ENCODE results near the gene SEPTIN1.
"Not testable (repeated sequence)": the region's sequence is repeated elsewhere in the genome, so short reads cannot be mapped to it uniquely, and the experiment has no call there.

SEPTIN1 gene

DNA sequence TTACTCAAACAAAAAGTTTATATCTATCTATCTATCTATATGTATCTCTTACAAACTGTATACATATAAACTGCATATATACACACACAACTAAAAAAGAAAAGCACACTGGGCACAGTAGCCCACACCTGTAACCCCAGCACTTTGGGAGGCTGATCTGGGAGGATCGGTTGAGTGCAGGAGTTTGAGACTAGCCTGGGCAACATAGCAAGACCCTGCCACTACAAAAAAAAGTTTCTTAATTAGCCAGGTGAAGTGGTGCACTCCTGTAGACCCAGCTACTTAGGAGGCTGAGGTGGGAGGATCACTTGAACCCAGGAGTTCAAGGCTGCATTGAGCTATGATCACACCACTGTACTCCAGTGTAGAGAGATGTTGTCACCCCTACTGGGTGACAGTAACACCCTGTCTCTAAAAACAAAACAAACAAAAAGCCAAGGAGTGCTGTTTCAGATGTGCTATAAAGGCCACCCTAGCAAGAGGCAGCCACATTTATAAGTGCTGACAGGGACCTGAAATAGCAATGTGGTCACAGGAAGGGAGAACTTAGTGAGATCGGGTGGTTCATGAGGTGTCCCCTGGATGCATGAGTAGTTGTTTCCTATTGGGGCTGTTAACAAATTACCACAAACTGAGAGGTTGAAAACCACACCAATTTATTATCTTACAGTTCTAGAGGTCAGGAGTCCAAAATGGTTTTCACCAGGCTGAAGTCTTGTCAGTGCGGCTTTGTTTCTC, 32.1 kb downstream of the SEPTIN1 start:
- no peak overlapping the region for H3K4me3 ChIP-seq (ENCODE audit: low read depth, low read length)
- DNase-seq (ENCODE audit: low read depth): no peak

DNA sequence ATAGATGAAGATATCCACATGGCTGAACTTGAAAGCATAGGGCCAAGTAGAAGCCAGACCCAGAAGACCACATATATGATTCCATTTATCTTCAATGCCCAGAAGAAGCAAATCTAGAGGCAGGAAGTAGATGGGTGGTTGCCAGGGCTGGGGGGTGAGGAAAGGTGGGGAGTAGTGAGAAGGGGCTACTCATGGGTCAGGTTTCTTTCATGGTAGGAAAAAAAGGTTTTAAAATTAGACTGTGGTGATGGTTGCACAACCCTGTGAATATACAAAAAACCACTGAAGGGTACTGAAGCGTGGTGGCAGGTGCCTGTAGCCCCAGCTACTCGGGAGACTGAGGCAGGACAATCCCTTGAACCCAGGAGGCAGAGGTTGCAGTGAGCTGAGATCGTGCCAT, 32.7 kb downstream of the SEPTIN1 start:
- DNase-seq (ENCODE audit: low read depth): no peak
- H3K4me3 ChIP-seq (ENCODE audit: low read depth, low read length): no peak overlapping the region

DNA sequence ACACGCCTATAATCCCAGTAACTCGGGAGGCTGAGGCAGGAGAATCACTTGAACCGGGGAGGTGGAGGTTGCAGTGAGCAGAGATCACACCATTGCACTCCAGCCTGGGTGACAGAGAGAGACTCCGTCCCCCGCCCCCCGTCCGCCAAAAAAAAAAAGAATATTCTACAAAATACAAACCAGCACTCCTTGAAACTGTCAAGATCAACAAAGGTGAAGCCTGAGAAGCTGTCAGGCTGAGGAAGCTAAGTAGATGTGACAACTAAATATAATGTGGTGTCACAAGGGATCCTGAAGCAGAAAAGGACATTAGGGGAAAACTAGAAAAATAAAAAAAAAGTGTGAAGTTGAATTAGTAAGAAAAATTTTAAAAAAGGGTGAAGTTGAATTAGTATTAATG, 33.4 kb downstream of the SEPTIN1 start:
- H3K4me3 ChIP-seq (ENCODE audit: low read depth, low read length): no peak overlapping the region
- DNase-seq (ENCODE audit: low read depth): no peak

DNA sequence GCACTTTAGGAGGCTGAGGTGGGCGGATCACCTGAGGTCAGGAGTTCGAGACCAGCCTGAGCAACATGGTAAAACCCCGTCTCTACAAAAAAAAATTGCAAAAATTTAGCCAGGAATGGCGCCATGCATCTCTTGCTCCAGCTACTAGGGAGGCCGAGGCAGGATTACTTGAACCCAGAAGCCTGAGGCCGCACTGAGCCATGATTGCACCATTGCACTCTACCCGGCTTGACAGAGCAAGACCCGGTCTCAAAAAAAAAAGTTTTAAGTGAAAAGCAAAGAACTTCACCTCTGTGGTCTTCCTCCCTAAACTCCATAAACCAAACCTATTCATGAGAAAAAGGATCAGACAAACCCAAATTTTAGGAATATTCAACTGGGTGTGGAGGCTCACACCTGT, 34.2 kb downstream of the SEPTIN1 start:
- DNase-seq (ENCODE audit: low read depth): no peak
- H3K4me3 ChIP-seq (ENCODE audit: low read depth, low read length): no peak overlapping the region

DNA sequence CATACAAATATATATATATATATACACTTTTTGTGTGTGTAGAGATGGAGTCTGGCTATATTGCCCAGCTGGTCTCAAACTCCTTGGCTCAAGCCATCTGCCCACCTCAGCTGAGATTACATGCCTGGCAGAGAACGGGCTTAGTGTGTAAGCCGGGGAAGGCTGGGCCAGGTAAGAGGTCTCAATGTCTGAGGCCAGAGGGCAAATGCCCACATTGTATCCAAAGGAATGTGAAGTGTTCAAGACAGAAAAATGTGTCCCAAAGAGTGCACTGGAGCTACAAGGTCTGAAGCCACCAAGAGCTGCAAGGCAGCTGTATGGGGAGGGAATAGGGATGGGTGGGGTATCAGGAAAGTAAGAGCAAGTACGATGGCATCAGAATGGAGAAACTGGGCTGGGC, 36.1 kb downstream of the SEPTIN1 start:
- DNase-seq (ENCODE audit: low read depth): no peak
- no peak overlapping the region for H3K4me3 ChIP-seq (ENCODE audit: low read depth, low read length)

DNA sequence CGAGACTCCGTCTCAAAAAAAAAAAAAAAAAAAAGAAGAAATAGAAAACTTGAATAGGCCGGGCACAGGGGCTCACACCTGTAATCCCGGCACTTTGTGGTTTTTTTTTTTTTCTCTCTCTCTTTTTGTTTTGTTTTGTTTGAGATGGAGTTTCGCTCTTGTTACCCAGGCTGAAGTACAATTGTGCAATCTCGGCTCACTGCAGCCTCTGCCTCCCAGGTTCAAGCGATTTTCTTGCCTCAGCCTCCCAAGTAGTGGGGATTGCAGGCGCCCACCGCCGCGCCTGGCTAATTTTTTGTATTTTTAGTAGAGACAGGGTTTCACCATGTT, 38.9 kb downstream of the SEPTIN1 start:
- not testable (repeated sequence) for H3K4me3 ChIP-seq (ENCODE audit: low read depth, low read length); DNase-seq (ENCODE audit: low read depth)

DNA sequence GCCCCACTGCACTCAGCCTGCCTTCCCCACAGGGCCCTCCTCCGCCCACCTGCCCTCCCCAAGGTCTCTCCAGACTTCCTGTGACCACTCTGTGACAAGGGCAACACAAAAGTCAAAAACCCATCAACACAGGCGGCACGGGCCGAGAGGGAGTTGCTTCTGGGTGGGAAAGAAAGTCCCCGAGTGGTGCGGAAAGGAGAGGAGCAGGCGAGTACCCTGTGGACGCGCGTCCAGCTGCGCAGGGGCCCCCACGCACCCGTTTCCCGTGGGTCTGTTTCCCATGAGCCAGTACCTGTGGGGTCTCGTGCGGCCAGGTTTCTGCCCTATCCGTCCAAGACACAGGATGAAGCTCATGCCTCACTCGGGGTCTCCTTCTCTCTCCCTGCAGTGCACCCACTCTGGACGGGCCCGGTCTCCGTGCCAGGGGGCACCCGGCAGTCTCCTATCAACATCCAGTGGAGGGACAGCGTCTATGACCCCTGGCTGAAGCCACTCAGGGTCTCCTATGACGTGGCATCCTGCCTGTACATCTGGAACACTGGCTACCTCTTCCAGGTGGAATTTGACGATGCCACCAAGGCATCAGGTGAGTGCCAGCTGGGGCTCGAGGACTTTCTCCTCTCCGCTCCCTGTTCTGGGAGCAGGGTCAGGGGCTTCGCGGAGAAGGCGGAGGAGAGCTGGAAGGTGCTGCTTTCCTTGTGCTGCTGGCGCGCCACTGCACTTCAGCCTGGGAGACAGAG, 39.4 kb downstream of the SEPTIN1 start:
- H3K4me3 ChIP-seq (ENCODE audit: low read depth, low read length): no peak overlapping the region
- DNase-seq (ENCODE audit: low read depth): no peak

DNA sequence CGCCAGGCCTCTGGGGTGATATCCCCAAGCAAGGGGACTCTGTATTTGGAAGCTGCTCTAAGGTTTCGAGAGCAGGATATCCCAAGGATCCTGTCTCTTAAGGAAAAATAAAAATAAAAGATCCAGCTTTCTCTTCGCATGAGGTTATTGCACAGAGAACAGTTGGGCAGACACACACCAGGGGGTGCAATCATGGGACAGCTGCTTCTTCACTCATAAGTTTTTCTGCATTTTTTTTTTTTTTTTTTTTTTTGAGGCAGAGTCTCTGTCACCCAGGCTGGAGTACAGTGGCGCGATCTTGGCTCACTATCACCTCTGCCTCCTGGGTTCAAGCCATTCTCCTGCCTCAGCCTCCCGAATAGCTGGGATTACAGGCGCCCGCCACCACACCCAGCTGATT, 40.4 kb downstream of the SEPTIN1 start:
- DNase-seq (ENCODE audit: low read depth): not testable (repeated sequence)

DNA sequence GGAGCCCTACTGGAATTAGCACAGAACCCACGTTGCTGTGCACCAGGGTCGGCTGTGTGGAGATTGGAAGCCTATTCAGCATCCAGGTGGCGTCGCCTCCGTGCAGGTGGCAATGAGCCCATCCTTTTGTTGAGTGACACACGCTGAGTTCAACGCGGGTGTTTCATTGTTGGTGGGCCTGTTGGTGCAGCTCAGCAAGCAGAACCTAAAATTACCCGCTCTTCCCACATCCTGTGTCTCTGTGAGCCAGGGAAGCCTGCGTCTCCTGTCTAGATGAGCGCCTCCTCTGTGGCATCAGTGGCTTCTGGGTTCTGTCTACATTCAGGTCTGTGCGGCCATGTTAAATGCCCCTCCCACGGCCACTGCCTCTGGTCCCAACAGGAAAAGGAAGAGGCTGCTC, 41.7 kb downstream of the SEPTIN1 start:
- H3K4me3 ChIP-seq (ENCODE audit: low read depth, low read length): no peak overlapping the region
- DNase-seq (ENCODE audit: low read depth): no peak

More for the DNA sequence above, 40.4 kb downstream of the SEPTIN1 start:
- not testable (repeated sequence) for H3K4me3 ChIP-seq (ENCODE audit: low read depth, low read length)

DNA sequence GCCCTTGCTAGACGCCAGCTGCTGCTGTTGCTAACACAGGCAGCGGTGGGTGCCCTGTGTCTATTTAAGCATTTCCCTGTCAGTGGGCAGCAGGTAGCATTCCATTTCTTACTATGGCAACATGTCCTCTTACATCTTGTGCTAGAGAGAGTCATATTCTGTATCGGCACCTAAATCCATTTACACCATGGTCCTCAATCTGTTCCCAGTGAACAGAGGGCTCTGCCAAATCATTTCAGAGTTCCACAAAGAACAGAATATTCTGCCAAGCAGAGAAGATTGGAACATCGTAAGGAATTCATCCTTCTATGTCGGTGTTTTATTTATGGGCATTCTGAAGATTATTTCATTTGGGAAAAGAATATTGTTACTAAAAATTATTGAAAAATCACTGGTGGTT, 43.6 kb downstream of the SEPTIN1 start:
- not testable (repeated sequence) for DNase-seq (ENCODE audit: low read depth); H3K4me3 ChIP-seq (ENCODE audit: low read depth, low read length)

DNA sequence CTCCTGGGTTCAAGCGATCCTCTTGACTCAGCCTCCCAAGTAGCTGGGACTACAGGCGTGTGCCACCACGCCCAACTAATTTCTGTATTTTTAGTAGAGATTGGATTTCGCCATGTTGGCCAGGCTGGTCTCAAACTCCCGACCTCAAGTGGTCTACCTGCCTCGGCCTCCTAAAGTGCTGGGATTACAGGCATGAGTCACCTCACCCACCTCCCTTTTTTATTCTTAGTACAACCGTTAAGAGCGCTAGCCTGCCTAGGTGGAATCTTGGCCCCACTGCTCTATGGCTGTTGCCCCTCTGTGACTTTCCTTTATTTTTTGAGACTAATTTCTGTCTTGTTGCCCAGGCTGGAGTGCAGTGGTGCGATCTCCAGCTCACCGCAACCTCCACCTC, 44.4 kb downstream of the SEPTIN1 start:
- H3K4me3 ChIP-seq (ENCODE audit: low read depth, low read length); DNase-seq (ENCODE audit: low read depth): not testable (repeated sequence)

DNA sequence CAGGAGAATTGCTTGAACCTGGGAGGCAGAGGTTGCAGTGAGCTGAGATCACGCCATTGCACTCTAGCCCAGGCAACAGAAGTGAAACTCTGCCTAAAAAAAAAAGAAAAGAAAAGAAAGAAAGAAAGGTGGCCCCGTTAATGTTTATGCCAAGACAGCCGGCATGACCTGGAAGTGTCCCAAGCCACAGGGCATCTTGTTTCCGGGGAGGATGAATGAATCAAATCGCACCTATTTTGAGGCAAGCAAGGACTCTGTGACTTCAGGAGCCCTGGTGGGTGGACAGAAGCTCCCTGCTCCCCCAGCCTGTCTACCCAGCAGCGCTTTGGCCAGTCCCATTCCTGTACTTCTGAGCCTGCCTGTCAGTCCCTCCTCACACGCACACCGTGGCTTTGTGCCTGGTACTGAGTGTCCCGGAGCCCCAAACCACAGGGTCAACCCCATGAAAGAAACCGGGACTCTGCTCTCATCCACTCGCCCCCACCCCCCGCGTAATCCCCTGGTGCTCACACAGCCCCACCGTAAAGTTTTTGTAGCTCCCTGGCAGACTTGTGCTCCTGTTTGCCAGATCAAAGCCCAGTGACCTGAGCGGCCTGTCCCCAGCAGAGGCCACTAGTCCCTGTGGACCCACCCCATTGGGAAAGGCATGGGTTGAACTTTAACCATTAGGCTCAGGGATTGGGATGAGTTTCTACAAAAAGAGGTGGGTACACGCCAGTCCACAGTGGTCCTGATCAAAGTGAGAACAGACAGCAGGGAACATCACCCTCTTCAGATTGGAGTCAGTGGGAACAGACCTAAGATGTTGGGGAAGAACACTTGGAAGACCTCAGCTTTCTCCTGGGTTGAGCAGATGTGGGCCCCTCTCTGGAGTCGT, 46.5 kb downstream of the SEPTIN1 start:
- peak overlapping the region; percentile 65 for H3K4me3 ChIP-seq (ENCODE audit: low read depth, low read length)
- no peak for DNase-seq (ENCODE audit: low read depth)

DNA sequence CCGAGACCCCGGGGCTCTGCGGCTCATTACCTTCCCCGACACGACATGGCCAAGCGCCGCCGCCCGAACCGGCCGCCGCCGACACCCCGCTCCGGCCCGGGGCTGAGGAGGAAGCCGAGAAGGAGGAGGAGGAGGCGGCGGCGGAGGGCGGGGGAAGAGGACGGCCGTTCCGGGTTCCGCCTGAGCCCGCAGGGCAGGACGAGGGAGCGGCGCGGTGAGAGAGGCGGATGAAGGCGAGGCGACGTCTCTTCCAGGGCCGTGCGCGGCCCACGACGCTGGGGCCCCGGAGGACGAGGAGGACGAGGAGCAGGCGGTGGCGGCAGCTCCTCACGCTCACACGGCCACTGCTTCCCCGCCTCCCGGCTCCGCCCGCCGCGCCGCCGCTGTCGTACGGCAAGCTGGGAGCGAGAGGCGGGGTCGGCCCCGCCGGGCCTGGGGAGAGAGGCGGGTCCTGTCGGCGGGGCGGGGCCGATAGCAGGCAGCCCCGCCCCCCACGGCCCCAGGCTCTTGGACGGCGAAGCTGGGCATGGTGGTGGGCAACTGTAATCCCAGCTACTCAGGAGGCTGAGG, 47.2 kb downstream of the SEPTIN1 start:
- DNase-seq (ENCODE audit: low read depth): not testable (repeated sequence)
- H3K4me3 ChIP-seq (ENCODE audit: low read depth, low read length): peak overlapping the region; percentile 65

DNA sequence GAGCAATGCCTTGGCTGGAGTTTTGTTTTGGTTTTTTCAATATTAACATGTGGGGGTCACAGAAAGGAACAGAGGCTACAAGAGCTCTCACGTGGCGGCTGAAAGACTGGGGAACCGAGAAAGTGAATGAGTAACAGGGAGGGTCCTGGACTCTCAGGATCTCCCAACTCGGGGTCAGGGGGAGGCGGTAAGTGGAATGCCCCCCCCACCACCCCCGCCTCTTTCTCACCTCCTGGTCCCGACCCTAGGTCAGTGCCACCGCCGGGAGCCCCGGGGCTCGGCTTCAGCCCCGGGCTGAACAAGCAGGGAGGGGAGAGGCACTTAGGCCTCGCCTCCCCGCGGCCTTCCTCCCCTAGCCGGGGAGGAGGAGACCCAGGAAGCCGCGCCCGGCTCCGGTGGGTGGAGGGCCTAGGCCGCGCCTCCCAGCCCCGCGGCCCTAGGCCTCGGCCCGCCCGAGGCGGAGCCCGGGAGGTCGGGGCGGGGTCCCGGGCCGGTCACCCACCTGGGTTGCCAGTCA, 47.8 kb downstream of the SEPTIN1 start:
- DNase-seq (ENCODE audit: low read depth): peak; percentile 36
- H3K4me3 ChIP-seq (ENCODE audit: low read depth, low read length): peak overlapping the region; percentile 65

All from skeletal muscle cell (primary cell).